Gastrocnemius medialis (tissue), 4 donors: Measurements from ENCODE around the gene CHST11.

Experiments used
- POLR2A ChIP-seq, 2 donors: fragments of 450-650 bp; IDR thresholded peaks; one replicate each; pipeline ENCODE4 v1.6.1; 2017; ENCODE audit warnings: antibody characterized with exemption in 2 of 2, mild to moderate bottlenecking in 2 of 2, moderate library complexity in 2 of 2
- TF ChIP-seq, protein P1 (sequence below), 5 experiments: fragments of 450-650 bp in 3 of 5; fragments of 200-600 bp in 2 of 5; sonication (generic) in 2 of 5; IDR thresholded peaks in 4 of 5; conservative IDR thresholded peaks in 1 of 5; 1 replicate in 4 of 5; 2 replicates in 1 of 5; pipeline ENCODE4 v1.5.1; 2016 to 2019; ENCODE audit warnings: antibody characterized with exemption in 5 of 5, mild to moderate bottlenecking in 3 of 5, moderate library complexity in 3 of 5

DNA sequence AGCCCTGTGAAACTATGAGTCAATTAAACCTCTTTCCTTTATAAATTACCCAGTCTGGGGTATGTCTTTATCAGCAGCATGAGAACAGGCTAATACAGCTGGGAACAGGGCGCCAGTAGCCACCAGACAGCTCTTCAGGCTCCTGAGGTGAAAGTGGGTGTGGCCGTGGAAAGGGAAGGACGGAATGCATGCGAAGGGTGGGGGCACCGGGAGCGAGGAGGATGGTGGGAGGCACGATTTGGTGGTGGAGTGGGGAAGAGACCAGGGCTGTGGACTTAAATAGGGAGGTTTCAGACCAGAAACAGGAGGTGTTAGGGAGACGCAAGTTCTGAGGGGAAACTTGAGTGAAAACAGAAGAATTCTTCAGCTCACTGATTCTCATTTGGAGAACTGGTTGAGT is 44.1 kb upstream of the CHST11 start:
- TF ChIP-seq, protein P1, sequence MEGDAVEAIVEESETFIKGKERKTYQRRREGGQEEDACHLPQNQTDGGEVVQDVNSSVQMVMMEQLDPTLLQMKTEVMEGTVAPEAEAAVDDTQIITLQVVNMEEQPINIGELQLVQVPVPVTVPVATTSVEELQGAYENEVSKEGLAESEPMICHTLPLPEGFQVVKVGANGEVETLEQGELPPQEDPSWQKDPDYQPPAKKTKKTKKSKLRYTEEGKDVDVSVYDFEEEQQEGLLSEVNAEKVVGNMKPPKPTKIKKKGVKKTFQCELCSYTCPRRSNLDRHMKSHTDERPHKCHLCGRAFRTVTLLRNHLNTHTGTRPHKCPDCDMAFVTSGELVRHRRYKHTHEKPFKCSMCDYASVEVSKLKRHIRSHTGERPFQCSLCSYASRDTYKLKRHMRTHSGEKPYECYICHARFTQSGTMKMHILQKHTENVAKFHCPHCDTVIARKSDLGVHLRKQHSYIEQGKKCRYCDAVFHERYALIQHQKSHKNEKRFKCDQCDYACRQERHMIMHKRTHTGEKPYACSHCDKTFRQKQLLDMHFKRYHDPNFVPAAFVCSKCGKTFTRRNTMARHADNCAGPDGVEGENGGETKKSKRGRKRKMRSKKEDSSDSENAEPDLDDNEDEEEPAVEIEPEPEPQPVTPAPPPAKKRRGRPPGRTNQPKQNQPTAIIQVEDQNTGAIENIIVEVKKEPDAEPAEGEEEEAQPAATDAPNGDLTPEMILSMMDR (IDR thresholded peaks at IDR 0.05 in 4 of 5, conservative IDR thresholded peaks at IDR 0.05 in 1 of 5), result no peak
- no peak for TF ChIP-seq POLR2A (IDR thresholded peaks at IDR 0.05)
